IMR-90 (cell line): ENCODE data around the gene SEMA6D. TPM values are rescaled to one million over a fixed set of nuclear protein-coding genes. Genes with fewer than 3 reads are reported as not detected.

Experiments
- ATAC-seq: fragments of 200-7000 bp; cut with Tn5 transposase; 2 replicates; pipeline ENCODE4 v1.9.1; 2020; ENCODE audit warnings: low read depth, mild to moderate bottlenecking, moderate library complexity
- BruUV-seq: library from RNA; stranded (reverse); fragments of 400-500 nt; replicated peaks from 2 replicates; lab custom pipeline; 2021; lab: Mats Ljungman, UMichigan
- CTCF ChIA-PET: fragments of 300-600 bp; formaldehyde crosslinking; extraction: SDS; loops from one replicate; lab custom pipeline; 2021; ENCODE audit warnings: antibody characterized with exemption; lab: Yijun Ruan, JAX
- POLR2A ChIA-PET: fragments of 300-600 bp; sonication (Branson Sonifier 250); formaldehyde crosslinking; loops from one replicate; lab custom pipeline; 2022; ENCODE audit warnings: antibody characterized with exemption; ENCODE audit not compliant: unreplicated experiment; lab: Charles Lee
- DNase-seq: peaks from one replicate; pipeline ENCODE4 v3.0.0; 2013
- H2AFZ ChIP-seq: replicated peaks from 2 replicates; pipeline ENCODE3; 2013; ENCODE audit warnings: low read length, mild to moderate bottlenecking; ENCODE audit not compliant: poor library complexity
- H2AK5ac ChIP-seq: 2 replicates; pipeline ENCODE4 v1.6.1; 2013; ENCODE audit warnings: low read depth, low read length, inconsistent platforms
- H2AK9ac ChIP-seq: replicated peaks from 2 replicates; pipeline ENCODE3; 2013; ENCODE audit warnings: mild to moderate bottlenecking, low read depth, low read length, moderate library complexity; ENCODE audit not compliant: poor library complexity
- H2BK120ac ChIP-seq: 2 replicates; pipeline ENCODE4 v1.6.1; 2013; ENCODE audit warnings: low read depth, low read length, inconsistent platforms
- H2BK15ac ChIP-seq: 3 replicates; pipeline ENCODE4 v1.6.1; 2013; ENCODE audit warnings: low read depth, low read length, inconsistent platforms
- H2BK20ac ChIP-seq: 2 replicates; pipeline ENCODE4 v1.6.1; 2013; ENCODE audit warnings: low read depth, mild to moderate bottlenecking, inconsistent platforms, low read length, moderate library complexity
- H2BK5ac ChIP-seq: 2 replicates; pipeline ENCODE4 v1.6.1; 2013; ENCODE audit warnings: mild to moderate bottlenecking, low read depth, low read length, inconsistent platforms; ENCODE audit not compliant: poor library complexity, severe bottlenecking
- H3K14ac ChIP-seq: replicated peaks from 2 replicates; pipeline ENCODE4 v1.6.1; 2013; ENCODE audit warnings: low read depth, low read length, inconsistent platforms
- H3K18ac ChIP-seq: 2 replicates; pipeline ENCODE4 v1.6.1; 2013; ENCODE audit warnings: low read depth, low read length, control low read depth
- H3K23ac ChIP-seq: 2 replicates; pipeline ENCODE4 v1.6.1; 2013; ENCODE audit warnings: low read depth, low read length, inconsistent platforms
- H3K27ac ChIP-seq: 2 replicates; pipeline ENCODE4 v1.5.1; 2013; ENCODE audit warnings: mild to moderate bottlenecking, control low read depth, low read length; ENCODE audit not compliant: insufficient read depth
- H3K27me3 ChIP-seq: 2 replicates; pipeline ENCODE4 v1.6.1; 2013; ENCODE audit warnings: low read length; ENCODE audit not compliant: control insufficient read depth, insufficient read depth
- H3K36me3 ChIP-seq: 2 replicates; pipeline ENCODE4 v1.6.1; 2013; ENCODE audit warnings: low read length, mixed read lengths; ENCODE audit not compliant: control insufficient read depth, insufficient read depth
- H3K4ac ChIP-seq: 2 replicates; pipeline ENCODE4 v1.6.1; 2013; ENCODE audit warnings: low read depth, low read length, inconsistent platforms
- H3K4me1 ChIP-seq: 2 replicates; pipeline ENCODE4 v1.6.1; 2013; ENCODE audit warnings: low read length, mixed read lengths; ENCODE audit not compliant: control insufficient read depth, insufficient read depth
- H3K4me2 ChIP-seq: 2 replicates; pipeline ENCODE4 v1.6.1; 2013; ENCODE audit warnings: low read depth, mild to moderate bottlenecking, control low read depth, low read length, moderate library complexity
- H3K4me3 ChIP-seq: 2 replicates; pipeline ENCODE4 v1.5.1; 2013; ENCODE audit warnings: low read depth, mild to moderate bottlenecking, control low read depth, low read length, moderate library complexity; ENCODE audit not compliant: insufficient read depth
- H3K56ac ChIP-seq: 2 replicates; pipeline ENCODE4 v1.6.1; 2013; ENCODE audit warnings: low read length, inconsistent platforms; ENCODE audit not compliant: insufficient read depth; ENCODE audit errors: extremely low read depth
- H3K79me1 ChIP-seq, 2 experiments: 2 replicates each; pipeline ENCODE4 v1.6.1; 2013; ENCODE audit warnings: low read length in 2 of 2, inconsistent platforms in 1 of 2, low read depth in 1 of 2
- H3K9ac ChIP-seq: 2 replicates; pipeline ENCODE4 v1.6.1; 2013; ENCODE audit warnings: low read depth, low read length, control low read depth
- H3K9me1 ChIP-seq: 2 replicates; pipeline ENCODE4 v1.6.1; 2013; ENCODE audit warnings: low read length, inconsistent platforms; ENCODE audit not compliant: insufficient read depth
- H3K9me3 ChIP-seq: 2 replicates; pipeline ENCODE4 v1.6.1; 2013; ENCODE audit warnings: low read length; ENCODE audit not compliant: control insufficient read depth, insufficient read depth
- H4K20me1 ChIP-seq: 2 replicates; pipeline ENCODE4 v1.6.1; 2013; ENCODE audit warnings: low read length, inconsistent platforms; ENCODE audit not compliant: insufficient read depth
- H4K5ac ChIP-seq: 2 replicates; pipeline ENCODE4 v1.6.1; 2013; ENCODE audit warnings: mild to moderate bottlenecking, low read depth, low read length, control low read depth
- H4K8ac ChIP-seq, 2 experiments: 2 replicates each; pipeline ENCODE4 v1.6.1; 2013; ENCODE audit warnings: low read depth in 2 of 2, low read length in 2 of 2, control low read depth in 1 of 2, inconsistent platforms in 1 of 2
- H4K91ac ChIP-seq: 2 replicates; pipeline ENCODE4 v1.6.1; 2013; ENCODE audit warnings: low read depth, low read length, inconsistent platforms; ENCODE audit not compliant: insufficient read depth
- RAD21 ChIP-seq: IDR thresholded peaks from 2 replicates; pipeline ENCODE4 v1.6.1; 2012; ENCODE audit warnings: low read length, improper control_type of control experiment
- WGBS, 2 experiments: methylation state at CpG; one replicate each; pipeline versions ENCODE4 v1.1.5 to v1.1.7; 2013; ENCODE audit warnings: missing lambda C conversion rate in 2 of 2; ENCODE audit not compliant: insufficient read length in 1 of 2; ENCODE audit errors: extremely low coverage in 2 of 2; 5-methylcytosine and 5-hydroxymethylcytosine counted together
- dilution Hi-C: fragments of 300-500 bp; cut with HindIII; formaldehyde crosslinking; loops from one replicate; pipeline ENCODE4 v1.14.3; 2018; ENCODE audit warnings: low sequenced_read_pairs; ENCODE audit not compliant: unreplicated experiment
- in situ Hi-C: fragments of 300-500 bp; cut with MboI; formaldehyde crosslinking; loops from 3 replicates; pipeline ENCODE4 v1.14.3; 2019; ENCODE audit warnings: low sequenced_read_pairs, inconsistent platforms, mixed read lengths
- intact Hi-C: fragments of 100-400 bp; cut with micrococcal nuclease; formaldehyde crosslinking; loops from 2 replicates; pipeline ENCODE4 v1.10.0; 2022
- polyA plus RNA-seq, 3 experiments: library from polyadenylated mRNA; depleted of rRNA; stranded (reverse); fragments of >200 nt; gene quantifications; 2 replicates each; pipeline ENCODE4 v1.2.3, GENCODE V29; 2012; ENCODE audit warnings: low replicate concordance in 1 of 3
- total RNA-seq: library from RNA; depleted of rRNA; stranded (reverse); fragments of >200 nt; gene quantifications from 2 replicates; pipeline ENCODE4 v1.2.3, GENCODE V29; 2012

The SEMA6D gene
- total and polyA plus RNA-seq, 2 of the 4 experiments (the other 2 are of a cell fraction), result 12.6 to 17.4 TPM

- no peak overlapping the region for H2AK5ac ChIP-seq
- DNase-seq (peak; percentile 47), ATAC-seq (no peak)
- H4K8ac ChIP-seq, result peak overlapping the region in 1 of 2 experiments; percentile 39; a peak in 1 of 4 replicates
- dilution Hi-C loops (no loop called here), in situ Hi-C loops (no loop called here), intact Hi-C loops (loop anchor here (2.0 to 10.0 kb wide), 7 partner anchors 101 to 424 kb away; no protein-coding TSS in a partner anchor)
- H2BK15ac ChIP-seq, result no peak overlapping the region
- H3K27me3 ChIP-seq, result no peaks in the 10 kb centered on the region
- peak overlapping the region; percentile 35 for H2BK20ac ChIP-seq
- H3K4ac ChIP-seq, result peak overlapping the region; percentile 34; the same call in 1 of the 2 replicates
- peaks cover 0 to 10% of the 10 kb centered on the region in 2 experiments; a peak in 2 of 4 replicates for H3K79me1 ChIP-seq
- peak overlapping the region; percentile 75 for H2AFZ ChIP-seq
- no peaks in the 10 kb centered on the region for H3K9me3 ChIP-seq
- H3K14ac ChIP-seq, result peak overlapping the region; percentile 65; the same call in 1 of the 2 replicates
- 0 out of 2 replicates have a peak overlapping the region, but pooled peaks have one; percentile 38 for H4K91ac ChIP-seq
- peak overlapping the region; percentile 63; the same call in 1 of the 2 replicates for H3K23ac ChIP-seq
- H4K20me1 ChIP-seq, result peaks cover 4% of the 10 kb centered on the region; the same call in 1 of the 2 replicates
- no peaks in the 10 kb centered on the region for H3K36me3 ChIP-seq
- no peak overlapping the region for H3K27ac ChIP-seq
- TF ChIP-seq RAD21, result no peak
- POLR2A ChIA-PET, result no interaction called here
- H3K4me2 ChIP-seq, result peak overlapping the region; percentile 92; the same call in 1 of the 2 replicates
- H4K5ac ChIP-seq, result no peak overlapping the region
- no peak overlapping the region for H3K9ac ChIP-seq
- H2BK5ac ChIP-seq, result no peak overlapping the region
- peak overlapping the region; percentile 6; the same call in 1 of the 2 replicates for H3K18ac ChIP-seq
- H2BK120ac ChIP-seq, result peak overlapping the region; percentile 48
- no CpG with 5 or more reads among the region's 6 CpGs for WGBS, 2 experiments
- H3K4me3 ChIP-seq, result peak overlapping the region; percentile 95; the same call in 1 of the 2 replicates
- H3K56ac ChIP-seq, result no peak overlapping the region; the same call in 1 of the 2 replicates
- no peaks in the 10 kb centered on the region; the same call in 1 of the 2 replicates for H3K9me1 ChIP-seq
- CTCF ChIA-PET, result interaction anchor here (0.9 to 1.6 kb wide), 2 partner anchors 15 to 247 kb away, joined by 3 to 4 read pairs; no protein-coding TSS in a partner anchor
- H2AK9ac ChIP-seq, result no peak overlapping the region
- no TSS peak for BruUV-seq
- H3K4me1 ChIP-seq, result peaks cover 4% of the 10 kb centered on the region
Observed at GRCh38 chr15:47715856-47716445, 1.4 kb upstream of the SEMA6D start.
